DND-41 (cell line): ENCODE results near the gene C14orf93.

ENCODE experiments used
- EZH2 ChIP-seq: IDR thresholded peaks from 3 replicates; pipeline ENCODE4 v1.6.1; 2012; ENCODE audit warnings: borderline replicate concordance, low read depth, mild to moderate bottlenecking, moderate library complexity, low read length, inconsistent platforms; ENCODE audit not compliant: severe bottlenecking
- TF ChIP-seq, protein P1 (sequence below): IDR thresholded peaks from 2 replicates; pipeline ENCODE4 v1.5.1; 2012; ENCODE audit warnings: borderline replicate concordance, low read length, moderate library complexity, mild to moderate bottlenecking; ENCODE audit not compliant: poor library complexity, severe bottlenecking; ENCODE audit errors: extremely low read depth

DNA sequence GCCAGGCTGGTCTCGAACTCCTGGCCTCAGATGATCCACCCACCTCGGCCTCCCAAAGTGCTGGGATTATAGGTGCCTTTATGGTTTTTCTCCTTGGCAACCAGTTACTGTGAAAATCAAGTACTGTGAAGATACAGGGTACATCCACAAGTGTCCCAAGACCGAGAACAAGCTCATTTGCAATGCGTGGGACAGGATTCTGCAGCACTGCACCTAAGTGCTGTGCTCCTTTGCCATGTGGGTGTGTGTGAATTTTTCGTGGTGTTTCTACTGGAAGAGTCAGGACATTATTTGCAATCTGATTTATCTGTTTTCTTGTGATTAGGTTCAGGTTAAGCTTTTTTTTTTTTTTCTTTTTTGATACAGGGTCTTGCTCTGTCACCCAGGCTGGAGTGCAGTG is 7.1 kb upstream of the C14orf93 start:
- TF ChIP-seq, protein P1, sequence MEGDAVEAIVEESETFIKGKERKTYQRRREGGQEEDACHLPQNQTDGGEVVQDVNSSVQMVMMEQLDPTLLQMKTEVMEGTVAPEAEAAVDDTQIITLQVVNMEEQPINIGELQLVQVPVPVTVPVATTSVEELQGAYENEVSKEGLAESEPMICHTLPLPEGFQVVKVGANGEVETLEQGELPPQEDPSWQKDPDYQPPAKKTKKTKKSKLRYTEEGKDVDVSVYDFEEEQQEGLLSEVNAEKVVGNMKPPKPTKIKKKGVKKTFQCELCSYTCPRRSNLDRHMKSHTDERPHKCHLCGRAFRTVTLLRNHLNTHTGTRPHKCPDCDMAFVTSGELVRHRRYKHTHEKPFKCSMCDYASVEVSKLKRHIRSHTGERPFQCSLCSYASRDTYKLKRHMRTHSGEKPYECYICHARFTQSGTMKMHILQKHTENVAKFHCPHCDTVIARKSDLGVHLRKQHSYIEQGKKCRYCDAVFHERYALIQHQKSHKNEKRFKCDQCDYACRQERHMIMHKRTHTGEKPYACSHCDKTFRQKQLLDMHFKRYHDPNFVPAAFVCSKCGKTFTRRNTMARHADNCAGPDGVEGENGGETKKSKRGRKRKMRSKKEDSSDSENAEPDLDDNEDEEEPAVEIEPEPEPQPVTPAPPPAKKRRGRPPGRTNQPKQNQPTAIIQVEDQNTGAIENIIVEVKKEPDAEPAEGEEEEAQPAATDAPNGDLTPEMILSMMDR = no peak
- TF ChIP-seq EZH2 = no peak
